ENCODE data around the gene FTCD. TPM values are rescaled to one million over a fixed set of nuclear protein-coding genes. Genes with fewer than 3 reads are reported as not detected.

Gene FTCD
- total and polyA plus RNA-seq, 2 of the 8 experiments (the other 6 are each of a cell fraction or from before 2014, with no cell fraction given): 3.3 to 4.9 TPM

GRCh38 chr21:46094401-46095082, 60.8 kb downstream of the FTCD start:
- POLR2A ChIA-PET (ENCODE audit: partially characterized antibody): interaction anchor here (0.6 kb wide), 1 partner anchor 49 kb away, joined by 3 read pairs; no protein-coding TSS in a partner anchor
- no peaks in the 10 kb centered on the region for H3K79me2 ChIP-seq (ENCODE audit: control insufficient read depth in 1 of 2, insufficient read depth in 2 of 2, low read length in 2 of 2)
- H2BK120ac ChIP-seq (replicated peaks; ENCODE audit: low read depth, low read length): no peak overlapping the region
- no peak overlapping the region for H3K4me3 ChIP-seq (ENCODE audit: extremely low read depth in 1 of 4, insufficient read depth in 2 of 4, low read depth in 3 of 4, low read length in 4 of 4)
- no peak overlapping the region for H2AK5ac ChIP-seq (ENCODE audit: low read depth, low read length)
- no peak overlapping the region for H4K8ac ChIP-seq (ENCODE audit: extremely low read depth, insufficient read depth, low read length)
- H2BK15ac ChIP-seq (ENCODE audit: low read length): no peak overlapping the region
- peaks cover 0 to 6% of the 10 kb centered on the region in 2 experiments for H4K20me1 ChIP-seq (replicated peaks in 1 of 2; ENCODE audit: control insufficient read depth in 1 of 2, insufficient read depth in 2 of 2, low read length in 2 of 2)
- no peak overlapping the region for H3K56ac ChIP-seq (replicated peaks; ENCODE audit: insufficient read length, low read depth, low read length)
- 81% methylated on average over 14 of the region's 14 CpGs; no CpG with 5 or more reads in 1 of the 2 experiments for WGBS, 2 experiments (ENCODE audit: extremely low coverage in 1 of 2, insufficient coverage in 1 of 2, insufficient read length in 1 of 2, insufficient replicate concordance in 2 of 2, low coverage in 1 of 2, low lambda C conversion rate in 2 of 2, missing lambda C conversion rate in 1 of 2)
- no peak overlapping the region for H4K5ac ChIP-seq (ENCODE audit: insufficient read length, low read depth, low read length)
- no peak overlapping the region for H2BK5ac ChIP-seq (ENCODE audit: low read depth, low read length)
- H3K36me3 ChIP-seq (ENCODE audit: control insufficient read depth in 2 of 4, insufficient read depth in 4 of 4, low read length in 3 of 4): no peaks in the 10 kb centered on the region
- H3K4ac ChIP-seq (replicated peaks; ENCODE audit: insufficient read length, low read depth, low read length): no peak overlapping the region
- no peak overlapping the region for H3K23ac ChIP-seq (ENCODE audit: insufficient read length)
- no peak overlapping the region for H3K18ac ChIP-seq (ENCODE audit: extremely low read depth, low read length)
- H2BK12ac ChIP-seq (ENCODE audit: low read depth, low read length): no peak overlapping the region
- no peak for DNase-seq (ENCODE audit: low read depth in 1 of 2, low spot score in 2 of 2)
- no peak overlapping the region for H4K91ac ChIP-seq (replicated peaks; ENCODE audit: insufficient read length, low read length)
- no peak overlapping the region for H2BK20ac ChIP-seq (ENCODE audit: low read length)
- CTCF ChIA-PET (ENCODE audit: partially characterized antibody): interaction anchor here (1.3 to 1.4 kb wide), 2 partner anchors 49 to 125 kb away, joined by 3 to 6 read pairs; no protein-coding TSS in a partner anchor
- no peaks in the 10 kb centered on the region for H3K79me1 ChIP-seq (ENCODE audit: low read depth, low read length)
- no peak overlapping the region for H3K9ac ChIP-seq (replicated peaks in 1 of 4; ENCODE audit: extremely low read depth in 1 of 4, low read depth in 3 of 4, low read length in 3 of 4)
- peaks cover 0 to 4% (median 0%) of the 10 kb centered on the region in 4 experiments; a peak in 2 of 7 replicates for H3K4me1 ChIP-seq (replicated peaks in 1 of 4; ENCODE audit: control insufficient read depth in 3 of 4, insufficient read depth in 4 of 4, low read length in 3 of 4)
- no peak overlapping the region for H3K4me2 ChIP-seq (ENCODE audit: insufficient read depth in 1 of 2, low read depth in 2 of 2, low read length in 2 of 2)
- no peak for FAIRE-seq
- peaks cover 0 to 14% (median 7%) of the 10 kb centered on the region in 4 experiments; a peak in 5 of 7 replicates for H3K27me3 ChIP-seq (replicated peaks in 1 of 4; ENCODE audit: control insufficient read depth in 3 of 4, extremely low read depth in 1 of 4, insufficient read depth in 3 of 4, low read length in 3 of 4)
- H3K27ac ChIP-seq (ENCODE audit: low read depth, low read length): no peak overlapping the region
- H3K9me3 ChIP-seq (ENCODE audit: insufficient read depth in 2 of 2, low read depth in 1 of 2, low read length in 1 of 2): peaks cover 19 to 30% of the 10 kb centered on the region in 2 experiments
- no peak overlapping the region for H2AFZ ChIP-seq (ENCODE audit: low read length)
- peaks cover 15% of the 10 kb centered on the region; the same call in 1 of the 2 replicates for H3K23me2 ChIP-seq (ENCODE audit: low read depth, low read length)
- H3K14ac ChIP-seq (ENCODE audit: insufficient read length): no peak overlapping the region
- no peak for TF ChIP-seq SIX5 (IDR thresholded peaks at IDR 0.05; ENCODE audit: low read depth, low read length)
- no peak for TF ChIP-seq SRF (IDR thresholded peaks at IDR 0.05; ENCODE audit: low read depth, low read length)
- no peak for TF ChIP-seq MAFK (IDR thresholded peaks at IDR 0.05; ENCODE audit: low read depth, low read length)
- no peak for TF ChIP-seq HDAC6 (IDR thresholded peaks at IDR 0.05; ENCODE audit: low read depth, low read length)
- TF ChIP-seq CBX5 (IDR thresholded peaks at IDR 0.05; ENCODE audit: low read depth, low read length): no peak
- no peak for TF ChIP-seq SP1 (IDR thresholded peaks at IDR 0.05; ENCODE audit: low read depth, low read length)
- no peak for TF ChIP-seq USF2 (IDR thresholded peaks at IDR 0.05; ENCODE audit: low read length)
- no peak for TF ChIP-seq ZNF274 (IDR thresholded peaks at IDR 0.05; ENCODE audit: borderline replicate concordance, extremely low read depth, low read length)
- TF ChIP-seq TEAD4 (IDR thresholded peaks at IDR 0.05; ENCODE audit: low read depth, low read length): no peak
- TF ChIP-seq TCF12 (IDR thresholded peaks at IDR 0.05; ENCODE audit: low read depth, low read length): no peak
- TF ChIP-seq CHD2 (IDR thresholded peaks at IDR 0.05; ENCODE audit: low read length): no peak

Measured in H1 (cell line).